Mammary epithelial cell (primary cell): ENCODE measurements around the gene XKRX.

Experiments used
- CTCF ChIP-seq, 2 donors: IDR thresholded peaks in 1 of 2; conservative IDR thresholded peaks in 1 of 2; 2 replicates each; pipeline ENCODE4 v1.5.1; 2011 to 2012; ENCODE audit warnings: inconsistent platforms in 2 of 2, low read length in 2 of 2, mild to moderate bottlenecking in 2 of 2, control low read depth in 1 of 2, low read depth in 1 of 2; ENCODE audit not compliant: insufficient read depth in 1 of 2; ENCODE audit errors: extremely low read depth in 1 of 2
- EZH2 ChIP-seq: IDR thresholded peaks from 2 replicates; pipeline ENCODE4 v1.6.1; 2012; ENCODE audit warnings: low read length, inconsistent platforms, borderline replicate concordance

DNA sequence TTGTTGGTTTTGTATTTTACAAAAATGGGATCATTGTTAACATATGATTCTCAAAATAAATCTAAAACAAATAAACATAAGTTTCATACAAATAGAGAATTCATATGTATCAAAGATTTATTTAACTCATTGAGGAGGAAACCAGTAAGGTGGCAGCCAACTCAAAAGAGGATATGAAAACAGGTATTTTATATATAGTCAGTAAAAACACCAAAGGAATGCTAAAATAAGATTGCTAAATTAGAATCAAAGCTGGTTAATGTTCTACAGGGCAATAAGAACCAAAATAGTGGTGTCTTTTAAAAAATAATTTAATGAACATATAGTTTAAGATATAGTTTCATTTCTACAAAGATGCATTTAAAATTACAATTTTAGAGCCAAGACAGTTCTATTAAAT lies 23.1 kb downstream of the XKRX start:
- TF ChIP-seq EZH2 = no peak
- no peak for TF ChIP-seq CTCF (conservative IDR thresholded peaks at IDR 0.05 in 1 of 2, IDR thresholded peaks at IDR 0.05 in 1 of 2; ENCODE audit: extremely low read depth in 1 of 2, insufficient read depth in 1 of 2, low read depth in 1 of 2, low read length in 2 of 2)
